GM12864 (cell line): Measurements from ENCODE around the gene PTTG2.

Experiments
- DNase-seq: peaks from one replicate; pipeline ENCODE4 v3.0.0-alpha.2; 2011; ENCODE audit warnings: low read depth
- H3K4me3 ChIP-seq: 2 replicates; pipeline ENCODE4 v1.5.1; 2011; ENCODE audit warnings: mild to moderate bottlenecking, low read depth, low read length, control low read depth
- CTCF ChIP-seq: IDR thresholded peaks from 2 replicates; pipeline ENCODE4 v1.5.1; 2011; ENCODE audit warnings: low read depth, mild to moderate bottlenecking, moderate library complexity, low read length, control low read depth, inconsistent platforms; ENCODE audit errors: missing control alignments

Gene PTTG2

DNA sequence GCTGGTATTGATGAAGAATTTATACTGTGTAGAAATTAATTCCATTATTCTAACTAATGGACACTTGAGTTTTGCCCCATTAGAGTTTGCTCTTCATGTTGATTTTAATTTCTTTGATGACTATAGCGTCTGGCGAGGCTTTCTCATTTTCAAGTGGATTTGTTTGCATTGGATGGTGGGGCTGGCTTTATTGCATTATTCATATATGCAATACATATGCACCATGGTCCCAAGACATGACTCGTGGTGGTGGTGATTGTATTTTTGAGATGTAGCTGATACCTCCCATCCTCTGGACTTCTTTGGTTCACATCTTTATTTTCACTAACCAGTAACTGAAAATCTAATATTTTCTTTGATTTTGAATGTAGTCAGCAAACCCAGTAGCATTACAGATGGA, 39.8 kb downstream of the PTTG2 start:
- no peak for TF ChIP-seq CTCF
- no peak for DNase-seq

GRCh38 chr4:38001927-38002326, 41.7 kb downstream of the PTTG2 start:
- no peak for DNase-seq
- no peak overlapping the region for H3K4me3 ChIP-seq
- TF ChIP-seq CTCF = no peak

More for the DNA sequence above, 39.8 kb downstream of the PTTG2 start:
- H3K4me3 ChIP-seq = no peak overlapping the region

DNA sequence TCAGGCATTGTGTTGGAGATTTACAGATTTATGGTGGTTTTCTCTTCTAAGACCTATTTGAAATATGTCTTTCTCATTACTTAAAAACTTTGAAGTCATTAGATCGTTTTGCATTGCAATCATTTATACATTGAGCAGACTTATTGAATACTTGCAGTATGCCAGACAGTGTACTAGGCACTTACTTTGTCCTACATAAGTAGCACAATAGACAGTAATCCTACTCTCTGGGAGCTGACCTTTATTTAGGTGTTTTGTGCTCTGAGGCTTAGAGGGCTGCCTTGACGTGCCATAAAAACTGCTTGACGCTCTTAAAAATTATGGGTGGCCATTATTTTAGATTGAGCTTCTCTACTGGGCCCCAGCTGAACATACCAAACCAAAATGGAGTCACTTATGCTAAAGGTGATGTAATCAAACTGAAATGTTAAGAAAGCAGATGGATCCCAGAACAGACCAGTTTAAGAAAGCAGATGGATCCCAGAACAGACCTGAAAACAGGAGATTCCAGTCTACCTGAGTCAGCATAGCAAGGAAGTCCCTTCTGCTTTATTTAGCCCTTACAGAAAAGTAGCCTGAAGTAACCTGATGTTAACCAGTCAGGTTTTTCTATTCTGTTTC, 42.4 kb downstream of the PTTG2 start:
- TF ChIP-seq CTCF = no peak
- H3K4me3 ChIP-seq = no peak overlapping the region
- DNase-seq = no peak

GRCh38 chr4:38003102-38003501, 42.9 kb downstream of the PTTG2 start:
- no peak for DNase-seq
- TF ChIP-seq CTCF = no peak

DNA sequence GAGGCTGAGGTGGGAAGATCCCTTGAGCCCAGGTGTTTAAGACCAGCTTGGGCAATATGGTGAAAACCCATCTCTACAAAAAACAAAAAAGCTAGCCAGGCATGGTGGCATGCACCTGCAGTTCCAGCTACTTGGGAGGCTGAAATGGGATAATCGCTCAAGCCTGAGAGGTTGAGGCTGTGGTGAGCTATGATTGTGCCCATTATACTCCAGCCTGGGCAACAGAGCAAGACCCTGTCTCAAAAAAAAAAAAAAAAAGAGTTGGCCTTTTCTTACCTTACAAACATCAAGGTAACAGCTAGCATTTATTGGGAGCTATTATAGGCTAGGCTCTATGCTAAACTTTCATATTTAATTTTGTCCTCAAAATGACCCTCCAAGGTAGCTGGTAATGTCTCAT, 43.4 kb downstream of the PTTG2 start:
- DNase-seq = no peak
- no peak for TF ChIP-seq CTCF
- no peak overlapping the region for H3K4me3 ChIP-seq

More at GRCh38 chr4:38003102-38003501, 42.9 kb downstream of the PTTG2 start:
- no peak overlapping the region for H3K4me3 ChIP-seq

DNA sequence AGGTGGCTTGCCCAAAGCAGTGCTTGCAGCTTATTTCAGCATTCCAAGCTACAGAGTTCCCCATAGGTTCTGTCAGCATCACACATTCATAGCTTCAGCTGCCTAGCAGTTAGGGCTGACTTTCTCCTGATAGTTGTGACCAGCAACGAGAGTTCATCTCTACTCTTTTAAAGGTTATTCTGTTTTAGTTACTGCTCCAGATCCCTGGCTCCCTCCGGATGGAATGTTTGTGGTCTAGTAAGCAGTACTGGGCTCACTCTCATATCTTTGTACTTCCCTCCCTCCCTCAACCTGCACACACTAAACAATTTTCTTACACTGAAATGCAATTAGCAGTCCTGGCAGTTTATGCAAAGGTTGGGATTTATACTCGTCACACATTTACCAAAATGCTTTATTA, 43.9 kb downstream of the PTTG2 start:
- TF ChIP-seq CTCF = no peak
- no peak overlapping the region for H3K4me3 ChIP-seq
- DNase-seq = no peak

- TF ChIP-seq CTCF = no peak
- no peak overlapping the region for H3K4me3 ChIP-seq
- no peak for DNase-seq
Measured at GRCh38 chr4:38004887-38005286, 44.7 kb downstream of the PTTG2 start.
